Left ventricle myocardium superior (tissue), 1 donor: ENCODE results near the gene RBM5. TPM values are rescaled to one million over a fixed set of nuclear protein-coding genes. Genes with fewer than 3 reads are reported as not detected.

Experiments used
- total RNA-seq: library from RNA; stranded (reverse); fragmentation: NEBNext Ultra II Directional; extraction: Animal tissue kit (Norgen Biotek cat#: 25700); gene quantifications from one replicate; pipeline ENCODE4 v1.2.1, GENCODE V29; 2021
- donor health status: DM: no; HTN: yes; CAD: no; lungs with severe emphysema.

RBM5 gene
- total RNA-seq, 1 donor from 2014 or later, result 73.8 TPM

Other genes starting within 250 kb of the RBM5 start
- gene TRAIP, start 232.4 kb upstream of the RBM5 start, total RNA-seq, result 1.2 TPM
- not detected for gene CAMKV, start 219.0 kb upstream of the RBM5 start, total RNA-seq
- 2.3 TPM for gene MST1R, start 185.0 kb upstream of the RBM5 start, total RNA-seq
- 8.1 TPM for gene MON1A, start 159.1 kb upstream of the RBM5 start, total RNA-seq
- gene RBM6, start 148.8 kb upstream of the RBM5 start, total RNA-seq, result 48.4 TPM
- 11.4 TPM for gene SEMA3F, start 66.4 kb downstream of the RBM5 start, total RNA-seq
- gene GNAT1, start 102.7 kb downstream of the RBM5 start, total RNA-seq, result not detected
- gene SLC38A3, start 116.4 kb downstream of the RBM5 start, total RNA-seq, result 10.4 TPM
- gene GNAI2, start 147.3 kb downstream of the RBM5 start, total RNA-seq, result 137 TPM
- 20.6 TPM for gene SEMA3B, start 180.2 kb downstream of the RBM5 start, total RNA-seq
- gene LSMEM2, start 190.2 kb downstream of the RBM5 start, total RNA-seq, result 31.6 TPM
- gene IFRD2, start 203.5 kb downstream of the RBM5 start, total RNA-seq, result 79.3 TPM
- 0.92 TPM for gene HYAL3, start 210.5 kb downstream of the RBM5 start, total RNA-seq
- 6.7 TPM for gene NAA80, start 210.5 kb downstream of the RBM5 start, total RNA-seq
- 70.0 TPM for gene HYAL1, start 214.7 kb downstream of the RBM5 start, total RNA-seq
- 36.0 TPM for gene HYAL2, start 233.8 kb downstream of the RBM5 start, total RNA-seq
- 30.7 TPM for gene TUSC2, start 239.3 kb downstream of the RBM5 start, total RNA-seq